GM18519 (cell line): ENCODE measurements around the gene MINAR1.
"Not testable (repeated sequence)": the region's sequence is repeated elsewhere in the genome, so short reads cannot be mapped to it uniquely, and the experiment has no call there.

ENCODE experiments used
- ATAC-seq: cut with Tn5 transposase; IDR thresholded peaks from one replicate; pipeline ENCODE4 v1.9.1; 2021; ENCODE audit warnings: mild to moderate bottlenecking, moderate library complexity; ENCODE audit not compliant: unreplicated experiment, low FRiP score

Gene MINAR1

DNA sequence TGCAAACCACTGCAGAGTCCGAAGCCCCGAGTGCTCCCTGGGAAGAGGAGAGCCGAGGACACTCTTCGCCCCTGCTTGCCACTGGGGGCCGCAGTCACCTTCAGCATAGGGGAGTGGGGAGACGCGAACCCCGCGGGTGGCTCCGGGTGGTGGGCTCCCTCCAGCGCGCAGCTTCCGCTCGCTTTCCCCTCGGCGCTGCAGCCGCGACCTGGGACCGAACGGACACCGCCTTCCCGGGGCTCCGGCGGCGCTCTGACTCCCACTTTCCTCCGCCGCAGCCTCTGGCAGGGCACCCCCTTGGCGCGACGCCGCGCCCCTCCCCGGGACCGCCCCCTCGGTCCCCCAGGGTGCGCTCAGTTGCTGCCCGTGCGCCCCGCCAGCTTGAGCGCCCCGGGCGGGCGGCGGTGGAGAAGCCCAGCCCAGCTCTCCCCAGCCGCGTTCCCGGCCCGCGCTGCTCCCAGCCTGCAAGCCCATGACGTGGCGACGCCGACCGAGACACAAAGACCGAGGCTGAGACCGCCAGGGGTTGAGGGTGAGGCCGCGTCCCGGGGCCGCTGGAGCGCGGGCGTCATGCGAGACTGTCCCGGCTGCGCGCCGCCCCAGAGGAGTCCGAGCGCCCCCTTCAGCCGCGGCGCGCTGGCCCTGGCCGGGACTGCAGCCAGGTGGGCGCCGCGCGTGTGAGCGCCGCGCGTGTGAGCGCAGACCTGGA lies at the start of gene MINAR1:
TSS of gene MINAR1 (plus strand) at position 701 of the 709 bp plus-strand sequence. CDS start 23,812 bp downstream, outside the sequence.
- no peak for ATAC-seq

- ATAC-seq = no peak
Observed at GRCh38 chr15:79394231-79394630, 37.9 kb upstream of the MINAR1 start.

GRCh38 chr15:79396850-79397249 lies 35.3 kb upstream of the MINAR1 start:
- ATAC-seq = no peak

DNA sequence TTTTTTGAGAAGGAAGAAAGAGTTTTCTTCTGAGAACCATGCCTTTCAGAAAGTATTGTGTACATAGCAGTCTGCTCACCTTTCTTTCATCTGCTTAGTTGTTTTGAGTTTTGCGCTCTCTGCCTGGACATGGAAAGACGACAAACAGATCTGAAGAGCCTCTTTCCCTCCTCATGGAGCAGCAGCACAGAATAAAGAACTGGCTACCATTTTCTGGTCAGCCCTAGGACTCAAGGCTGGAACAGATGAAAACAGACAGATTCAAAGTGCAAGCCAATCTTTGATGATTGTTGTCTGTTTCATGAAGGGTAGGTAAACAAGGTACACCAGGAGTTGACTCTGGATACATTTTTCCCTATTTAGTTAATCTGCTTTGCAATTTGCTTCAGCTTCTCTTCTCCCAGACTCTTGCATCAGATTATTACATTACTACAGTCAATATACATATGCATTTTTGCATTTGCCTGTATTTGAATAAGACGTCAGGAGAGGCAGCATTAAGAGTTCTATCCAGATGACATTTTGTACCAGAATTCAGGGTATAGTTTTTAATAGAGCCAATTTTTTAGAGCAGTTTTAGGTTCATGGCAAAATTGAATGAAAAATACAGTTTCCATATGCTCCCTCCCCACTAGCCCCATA lies 34.7 kb upstream of the MINAR1 start:
- ATAC-seq = no peak

- no peak for ATAC-seq
Observed at GRCh38 chr15:79399606-79400005, 32.5 kb upstream of the MINAR1 start.

DNA sequence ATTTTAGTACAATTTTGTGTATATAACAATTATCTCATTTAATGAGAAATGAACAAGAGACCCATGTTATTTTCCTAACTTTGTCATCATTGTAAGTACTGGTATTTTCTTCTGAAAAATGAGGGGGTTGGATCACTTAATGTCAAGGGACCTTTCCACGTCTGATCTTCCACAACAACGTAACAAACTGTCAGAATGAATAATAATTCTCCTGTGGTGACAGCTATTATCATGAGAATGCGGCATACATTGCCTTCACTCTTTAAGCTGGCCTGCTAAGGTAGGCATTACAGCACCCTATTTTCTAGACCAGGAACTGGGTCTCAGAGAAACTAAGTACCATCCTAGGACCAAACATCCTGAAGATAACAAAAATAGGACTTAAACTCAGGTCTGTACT lies 31.5 kb upstream of the MINAR1 start:
- ATAC-seq = no peak

DNA sequence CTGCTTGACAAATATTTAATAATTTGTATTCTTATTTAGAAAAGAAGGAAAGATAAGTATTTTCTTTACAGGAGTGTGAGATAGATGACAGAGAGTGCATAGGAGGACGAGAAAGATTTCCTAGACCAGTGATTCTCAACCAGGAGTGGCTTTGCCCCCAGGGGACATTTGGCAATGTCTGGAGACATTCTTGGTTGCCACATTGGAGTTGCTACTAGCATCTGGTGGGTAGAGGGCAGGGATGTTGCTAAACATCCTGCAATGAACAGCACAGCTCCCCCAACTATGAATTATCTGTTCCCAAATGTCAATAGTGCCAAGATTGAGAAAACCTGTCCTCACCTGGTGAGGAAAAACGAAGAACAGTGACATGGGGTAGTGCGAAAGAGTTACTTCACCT lies 30.8 kb upstream of the MINAR1 start:
- ATAC-seq = no peak

DNA sequence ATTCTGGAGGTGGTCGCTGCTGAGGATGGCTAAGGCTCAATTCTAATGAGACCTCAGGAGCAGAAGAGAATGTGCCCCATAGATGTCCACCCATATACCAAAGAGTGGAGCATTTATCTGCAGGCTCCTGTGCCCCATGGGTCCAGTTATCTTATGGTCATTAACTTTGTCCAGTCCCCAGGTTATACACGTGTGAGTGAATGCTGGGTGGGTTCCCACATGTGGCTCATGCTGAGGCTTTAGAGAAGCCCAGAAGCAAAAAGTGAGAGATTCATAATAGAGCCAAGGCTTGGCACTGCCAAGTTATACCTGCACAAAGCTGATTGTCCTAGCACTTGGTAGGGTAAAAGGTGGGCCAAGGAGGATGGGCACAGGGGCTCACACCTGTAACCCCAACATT lies 30.0 kb upstream of the MINAR1 start:
- no peak for ATAC-seq

DNA sequence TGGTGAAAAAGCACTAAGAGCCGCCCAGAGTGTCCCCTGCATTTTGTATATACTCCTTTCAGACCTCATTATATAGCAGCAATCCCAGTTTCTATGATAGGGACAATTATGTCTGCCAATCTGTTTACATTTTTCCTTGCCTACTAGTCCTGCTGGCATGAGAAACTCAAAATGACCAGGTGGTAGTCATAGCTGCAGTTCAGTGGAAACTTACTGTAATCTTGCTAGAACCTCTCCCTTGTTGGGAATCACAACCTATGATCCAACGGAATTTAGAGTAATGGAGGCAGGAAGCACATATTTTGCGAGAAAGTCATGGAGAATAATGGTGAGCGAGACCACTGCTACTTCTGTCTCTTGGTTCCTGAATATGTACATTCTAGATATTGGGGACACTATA lies 28.6 kb upstream of the MINAR1 start:
- ATAC-seq = no peak

GRCh38 chr15:79406210-79406609 lies 25.9 kb upstream of the MINAR1 start:
- no peak for ATAC-seq

GRCh38 chr15:79408041-79408440 lies 24.1 kb upstream of the MINAR1 start:
- no peak for ATAC-seq

- ATAC-seq = no peak
Observed at GRCh38 chr15:79410237-79410636, 21.9 kb upstream of the MINAR1 start.

DNA sequence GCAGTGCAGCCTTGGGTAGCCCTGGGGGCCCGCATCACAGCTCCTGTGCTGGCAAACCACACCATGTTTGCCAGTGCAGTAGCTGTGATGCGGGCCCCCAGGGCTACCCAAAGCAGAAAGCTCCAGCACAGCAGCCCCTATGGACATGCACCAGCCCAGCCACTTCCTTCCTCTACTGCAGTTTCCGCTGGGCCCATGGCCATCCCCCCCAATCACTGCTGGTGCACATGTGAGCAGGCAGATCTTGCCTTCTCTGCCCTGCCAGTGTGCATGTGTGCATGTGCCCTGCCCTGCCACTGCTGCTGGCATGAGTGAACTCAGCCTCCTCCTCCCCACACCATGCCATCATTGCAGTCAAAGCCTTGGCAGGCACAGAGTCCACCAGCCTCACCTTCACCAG lies 20.1 kb upstream of the MINAR1 start:
- no peak for ATAC-seq

- no peak for ATAC-seq
Observed at GRCh38 chr15:79412429-79412828, 19.7 kb upstream of the MINAR1 start.

DNA sequence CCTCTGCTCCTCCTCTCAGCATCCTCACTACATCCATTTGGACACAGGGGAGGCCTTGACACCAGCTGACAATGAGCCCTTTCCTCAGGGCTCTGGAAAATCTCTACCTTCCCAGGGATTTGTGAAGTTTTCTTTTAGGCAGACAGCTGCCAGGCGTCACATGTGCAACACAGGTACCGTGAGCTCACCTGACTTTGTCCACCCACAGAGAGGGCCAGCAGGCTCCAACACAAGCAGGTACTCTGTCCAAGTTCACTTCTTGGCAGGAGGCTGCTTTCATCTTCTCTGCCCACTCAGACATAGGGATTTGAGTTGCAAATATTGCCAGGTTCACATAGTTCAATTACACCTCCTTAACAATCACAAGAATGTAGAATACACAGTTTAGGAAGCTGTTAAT lies 15.3 kb upstream of the MINAR1 start:
- no peak for ATAC-seq

DNA sequence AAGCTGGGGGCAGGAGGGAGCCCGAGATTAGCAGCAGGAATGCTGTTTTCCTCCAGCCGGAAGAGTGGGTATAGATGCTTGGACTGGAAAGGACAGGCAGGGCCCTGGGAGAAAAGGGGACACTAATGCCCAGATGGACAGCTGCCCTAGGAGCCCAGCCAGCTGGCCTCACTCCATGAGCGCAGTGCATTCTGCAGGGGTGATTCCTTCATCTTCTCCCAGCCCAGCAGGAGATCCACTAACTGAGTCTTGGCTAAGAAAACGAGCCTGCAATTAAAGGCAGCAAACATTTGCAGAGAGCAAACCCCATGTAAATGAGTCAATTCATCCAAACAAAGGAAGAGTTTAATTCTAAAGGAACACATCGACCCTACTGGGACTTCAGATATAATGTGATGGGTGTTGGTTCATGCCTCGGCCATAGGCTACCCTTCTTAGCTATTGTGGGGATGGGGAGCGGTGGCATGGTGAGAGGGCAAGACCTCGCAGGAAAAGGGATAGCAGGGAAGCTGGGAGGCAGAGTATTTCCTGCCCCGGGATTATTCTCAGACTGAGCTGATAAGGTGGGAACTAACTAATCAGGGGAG lies 13.3 kb upstream of the MINAR1 start:
- ATAC-seq = no peak

- no peak for ATAC-seq
Observed at GRCh38 chr15:79425591-79426295, 6.4 kb upstream of the MINAR1 start.

GRCh38 chr15:79426899-79427298 lies 5.2 kb upstream of the MINAR1 start:
- not testable (repeated sequence) for ATAC-seq

- ATAC-seq = no peak
Observed at GRCh38 chr15:79427781-79428598, 4.1 kb upstream of the MINAR1 start.

DNA sequence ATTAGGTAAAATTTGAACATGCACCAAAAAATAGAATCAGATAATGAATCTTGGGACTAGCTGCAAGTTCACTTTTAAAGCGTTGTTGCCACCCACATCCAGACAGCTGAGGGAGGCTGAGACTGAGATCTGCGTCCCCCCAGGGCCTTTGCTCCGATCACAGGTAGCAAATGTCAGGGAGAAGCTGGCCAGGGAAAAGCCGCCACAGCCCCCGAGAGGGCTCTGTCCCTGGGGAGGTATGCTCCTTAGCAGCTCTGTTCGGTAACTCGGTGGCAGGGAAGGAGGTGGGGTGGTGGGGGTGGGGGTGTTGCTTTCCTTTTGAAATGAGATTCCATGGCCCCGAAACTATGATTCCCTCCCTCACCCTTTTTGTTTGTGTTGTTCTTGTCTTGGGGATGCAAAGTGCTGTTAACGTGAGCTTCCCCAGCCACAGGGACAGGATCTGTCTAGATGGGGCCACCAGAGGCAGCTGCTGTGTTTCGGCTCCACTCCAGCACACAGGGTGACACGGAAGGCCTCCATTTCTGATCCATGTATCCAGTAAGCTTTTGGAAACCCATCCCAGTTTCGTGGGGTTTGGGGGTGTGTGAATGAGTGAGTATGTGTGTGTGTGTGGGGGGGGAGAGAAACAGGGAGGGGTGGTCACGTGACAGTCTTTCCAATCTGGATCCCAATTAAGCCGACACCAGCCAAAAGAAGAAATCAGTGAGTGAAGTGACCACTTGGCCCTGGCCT lies 1.1 kb upstream of the MINAR1 start:
- no peak for ATAC-seq
